ENCODE measurements around the gene ENO1. TPM values are rescaled to one million over a fixed set of nuclear protein-coding genes. Genes with fewer than 3 reads are reported as not detected.

ENO1 gene
- total and polyA plus RNA-seq, 2 of the 8 experiments (the other 6 are each of a cell fraction or from before 2014, with no cell fraction given): 1,763 to 2,117 TPM

DNA sequence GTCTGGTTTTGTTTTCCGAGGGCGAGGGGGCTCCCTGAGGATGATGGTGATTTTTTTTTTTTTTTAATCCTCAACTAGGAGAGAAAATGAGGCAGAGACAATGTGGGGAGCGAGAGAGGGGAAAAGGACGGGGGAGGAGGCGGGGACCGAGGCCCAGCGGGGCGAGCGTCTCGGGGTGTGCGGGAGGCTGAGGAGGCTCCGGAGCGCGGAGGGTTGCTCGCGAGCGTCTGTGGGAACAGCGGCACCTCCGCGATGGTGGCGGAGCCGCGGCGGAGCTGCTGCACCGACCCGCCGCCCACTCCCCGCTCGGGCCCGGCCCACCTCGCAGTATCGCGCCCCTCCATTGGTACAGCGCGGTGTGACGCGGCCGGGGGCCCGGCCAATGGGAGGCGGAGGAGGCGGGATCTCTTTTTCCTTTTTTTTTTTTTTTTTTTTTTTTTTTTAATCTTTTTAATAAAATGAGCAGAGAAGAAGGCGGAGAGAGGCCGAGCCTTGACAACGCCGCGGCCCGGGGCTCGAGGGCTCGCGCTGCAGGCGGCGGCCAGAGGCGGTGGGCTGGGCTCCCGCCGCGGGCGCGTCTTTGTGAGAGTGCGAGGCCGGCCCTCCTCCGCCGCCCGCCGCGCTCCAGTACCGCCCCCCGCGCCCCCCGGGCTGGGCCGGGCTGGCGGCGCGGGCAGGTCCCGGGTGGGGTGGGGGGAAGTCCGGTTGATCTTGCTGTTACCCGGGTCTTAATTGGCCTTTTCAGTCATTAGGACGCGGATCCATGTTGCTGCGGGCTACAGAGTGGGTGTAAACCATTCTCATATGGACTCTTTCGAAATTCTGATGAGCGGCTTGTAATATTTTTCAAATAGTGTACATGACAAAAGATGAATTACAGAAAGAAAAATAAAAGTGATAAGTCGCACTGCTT, 60.8 kb downstream of the ENO1 start, which contains the start of gene RERE (continued):
- TF ChIP-seq RBBP5 (IDR thresholded peaks at IDR 0.05; ENCODE audit: borderline replicate concordance, low read depth, low read length) (0 out of 2 replicates have a peak, but pooled peaks have one; percentile 26), CEBPB (IDR thresholded peaks at IDR 0.05; ENCODE audit: low read depth, low read length) (no peak), EP300 (IDR thresholded peaks at IDR 0.05; ENCODE audit: borderline replicate concordance in 1 of 2, low read depth in 2 of 2, low read length in 2 of 2) (no peak), TAF1 (IDR thresholded peaks at IDR 0.05; ENCODE audit: low read depth, low read length) (peak; percentile 90), SIN3A (conservative IDR thresholded peaks at IDR 0.05 in 1 of 2, IDR thresholded peaks at IDR 0.05 in 1 of 2; ENCODE audit: low read depth in 1 of 2, low read length in 2 of 2) (peak in 1 of 2 experiments; percentile 49; a peak in 1 of 4 replicates), KDM1A (IDR thresholded peaks at IDR 0.05; ENCODE audit: borderline replicate concordance, low read length) (no peak), KDM5A (IDR thresholded peaks at IDR 0.05; ENCODE audit: low read length) (no peak), HDAC2 (IDR thresholded peaks at IDR 0.05; ENCODE audit: borderline replicate concordance in 1 of 2, low read depth in 2 of 2, low read length in 2 of 2) (0 out of 4 replicates have a peak, but pooled peaks of 1 of the 2 experiments have one; percentile 29), CHD2 (IDR thresholded peaks at IDR 0.05; ENCODE audit: low read length) (peak; percentile 70), POLR2A (IDR thresholded peaks at IDR 0.05; ENCODE audit: control extremely low read depth in 1 of 2, low read depth in 2 of 2, low read length in 2 of 2) (peak; percentile 70 to 91), GTF2F1 (IDR thresholded peaks at IDR 0.05; ENCODE audit: borderline replicate concordance, low read depth, low read length) (no peak), CREB1 (IDR thresholded peaks at IDR 0.05) (peak; percentile 86), TBP (IDR thresholded peaks at IDR 0.05; ENCODE audit: low read depth, low read length) (peak; percentile 73; the same call in 1 of the 2 replicates), JUN (IDR thresholded peaks at IDR 0.05; ENCODE audit: low read depth, low read length) (no peak), SP4 (IDR thresholded peaks at IDR 0.05; ENCODE audit: low read length) (no peak), SIRT6 (IDR thresholded peaks at IDR 0.05; ENCODE audit: low read length) (no peak), SP2 (IDR thresholded peaks at IDR 0.05; ENCODE audit: low read length) (peak; percentile 22; the same call in 1 of the 2 replicates), HDAC6 (IDR thresholded peaks at IDR 0.05; ENCODE audit: low read depth, low read length) (no peak), CHD1 (IDR thresholded peaks at IDR 0.05; ENCODE audit: low read depth, low read length) (no peak), BRCA1 (IDR thresholded peaks at IDR 0.05; ENCODE audit: low read depth, low read length) (no peak), SIX5 (IDR thresholded peaks at IDR 0.05; ENCODE audit: low read depth, low read length) (no peak), RXRA (IDR thresholded peaks at IDR 0.05; ENCODE audit: insufficient read depth, low read depth, low read length) (no peak), CBX8 (IDR thresholded peaks at IDR 0.05; ENCODE audit: borderline replicate concordance, low read depth, low read length) (no peak)
- TF ChIP-seq, protein P1, sequence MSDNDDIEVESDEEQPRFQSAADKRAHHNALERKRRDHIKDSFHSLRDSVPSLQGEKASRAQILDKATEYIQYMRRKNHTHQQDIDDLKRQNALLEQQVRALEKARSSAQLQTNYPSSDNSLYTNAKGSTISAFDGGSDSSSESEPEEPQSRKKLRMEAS (IDR thresholded peaks at IDR 0.05): peak; percentile 19; the same call in 1 of the 2 replicates

All from H1 (cell line).